BE2C (cell line): ENCODE results near the gene RPS21.

ENCODE experiments used
- DNase-seq: peaks from one replicate; pipeline ENCODE4 v3.0.0-alpha.2; 2020
- H3K27me3 ChIP-seq: fragments of 250-450 bp; sonication (Bioruptor Pico); 2 replicates; pipeline ENCODE4 v1.5.1; 2020; ENCODE audit warnings: mild to moderate bottlenecking
- H3K36me3 ChIP-seq: fragments of 250-450 bp; sonication (Bioruptor Pico); 2 replicates; pipeline ENCODE4 v1.5.1; 2020; ENCODE audit warnings: mild to moderate bottlenecking
- H3K4me1 ChIP-seq: fragments of 250-450 bp; sonication (Bioruptor Pico); 2 replicates; pipeline ENCODE4 v1.5.1; 2020
- H3K4me3 ChIP-seq: 2 replicates; pipeline ENCODE4 v1.5.1; 2011; ENCODE audit warnings: low read depth, low read length
- H3K9me3 ChIP-seq: fragments of 250-450 bp; sonication (Bioruptor Pico); 2 replicates; pipeline ENCODE4 v1.5.1; 2020
- TF ChIP-seq, protein P1 (sequence below): IDR thresholded peaks from 2 replicates; pipeline ENCODE4 v1.5.1; 2012; ENCODE audit warnings: mild to moderate bottlenecking, low read depth, low read length

The RPS21 gene

GRCh38 chr20:62415354-62416111, 28.6 kb downstream of the RPS21 start:
- H3K9me3 ChIP-seq = no peaks in the 10 kb centered on the region
- DNase-seq = no peak
- H3K27me3 ChIP-seq = no peaks in the 10 kb centered on the region
- H3K4me3 ChIP-seq = no peak overlapping the region
- TF ChIP-seq, protein P1, sequence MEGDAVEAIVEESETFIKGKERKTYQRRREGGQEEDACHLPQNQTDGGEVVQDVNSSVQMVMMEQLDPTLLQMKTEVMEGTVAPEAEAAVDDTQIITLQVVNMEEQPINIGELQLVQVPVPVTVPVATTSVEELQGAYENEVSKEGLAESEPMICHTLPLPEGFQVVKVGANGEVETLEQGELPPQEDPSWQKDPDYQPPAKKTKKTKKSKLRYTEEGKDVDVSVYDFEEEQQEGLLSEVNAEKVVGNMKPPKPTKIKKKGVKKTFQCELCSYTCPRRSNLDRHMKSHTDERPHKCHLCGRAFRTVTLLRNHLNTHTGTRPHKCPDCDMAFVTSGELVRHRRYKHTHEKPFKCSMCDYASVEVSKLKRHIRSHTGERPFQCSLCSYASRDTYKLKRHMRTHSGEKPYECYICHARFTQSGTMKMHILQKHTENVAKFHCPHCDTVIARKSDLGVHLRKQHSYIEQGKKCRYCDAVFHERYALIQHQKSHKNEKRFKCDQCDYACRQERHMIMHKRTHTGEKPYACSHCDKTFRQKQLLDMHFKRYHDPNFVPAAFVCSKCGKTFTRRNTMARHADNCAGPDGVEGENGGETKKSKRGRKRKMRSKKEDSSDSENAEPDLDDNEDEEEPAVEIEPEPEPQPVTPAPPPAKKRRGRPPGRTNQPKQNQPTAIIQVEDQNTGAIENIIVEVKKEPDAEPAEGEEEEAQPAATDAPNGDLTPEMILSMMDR = no peak
- H3K36me3 ChIP-seq = no peaks in the 10 kb centered on the region
- H3K4me1 ChIP-seq = peaks cover 2% of the 10 kb centered on the region

DNA sequence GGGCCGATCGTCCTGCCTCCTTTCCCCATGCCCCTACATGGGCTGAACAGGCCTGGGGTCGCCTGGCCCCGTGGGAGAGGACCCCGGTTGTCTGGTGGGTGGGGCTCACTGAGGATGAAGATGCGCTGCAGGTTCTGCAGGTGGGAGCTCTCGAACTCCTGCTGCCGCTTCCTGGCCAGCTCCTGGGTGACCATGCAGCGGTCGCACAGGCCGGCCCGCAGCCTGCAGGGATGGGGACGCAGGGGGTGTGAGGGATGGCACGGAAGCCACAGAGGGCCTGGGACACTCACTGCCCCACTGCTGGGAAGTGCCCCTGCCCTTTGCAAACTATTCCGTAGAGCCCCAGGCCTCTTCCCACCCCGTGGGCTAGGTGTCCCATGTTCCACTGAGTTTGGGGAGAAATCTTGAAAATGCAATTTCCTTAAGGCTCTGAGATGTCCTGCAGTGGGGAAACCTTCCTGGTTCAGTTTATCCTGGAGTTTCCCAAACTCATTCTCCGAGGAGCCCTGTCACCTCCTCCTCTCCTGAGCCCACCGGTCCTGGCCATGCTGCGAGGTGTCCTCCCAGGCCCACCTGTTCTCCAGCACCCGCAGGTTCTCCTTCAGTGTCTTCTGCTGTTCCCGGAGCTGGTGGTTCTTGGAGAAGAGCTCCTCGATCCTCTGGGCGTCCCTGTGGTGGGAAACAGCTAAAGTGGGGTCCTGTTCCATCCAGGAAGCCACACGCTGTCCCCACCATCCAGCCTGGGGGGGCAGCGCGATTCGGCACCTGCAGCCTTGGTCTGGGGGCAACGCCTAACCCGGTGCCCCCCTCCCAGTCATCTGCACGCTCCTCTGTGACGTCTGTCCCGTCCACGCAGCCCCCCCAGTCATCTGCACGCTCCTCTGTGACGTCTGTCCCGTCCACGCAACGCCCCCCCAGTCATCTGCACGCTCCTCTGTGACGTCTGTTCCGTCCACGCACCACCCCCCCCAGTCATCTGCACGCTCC, 30.0 kb downstream of the RPS21 start:
- Histone ChIP-seq H3K9me3 (no peaks in the 10 kb centered on the region), H3K27me3 (no peaks in the 10 kb centered on the region), H3K36me3 (no peaks in the 10 kb centered on the region), H3K4me1 (no peaks in the 10 kb centered on the region), H3K4me3 (no peak overlapping the region)
- no peak for DNase-seq
- TF ChIP-seq, protein P1 = no peak

DNA sequence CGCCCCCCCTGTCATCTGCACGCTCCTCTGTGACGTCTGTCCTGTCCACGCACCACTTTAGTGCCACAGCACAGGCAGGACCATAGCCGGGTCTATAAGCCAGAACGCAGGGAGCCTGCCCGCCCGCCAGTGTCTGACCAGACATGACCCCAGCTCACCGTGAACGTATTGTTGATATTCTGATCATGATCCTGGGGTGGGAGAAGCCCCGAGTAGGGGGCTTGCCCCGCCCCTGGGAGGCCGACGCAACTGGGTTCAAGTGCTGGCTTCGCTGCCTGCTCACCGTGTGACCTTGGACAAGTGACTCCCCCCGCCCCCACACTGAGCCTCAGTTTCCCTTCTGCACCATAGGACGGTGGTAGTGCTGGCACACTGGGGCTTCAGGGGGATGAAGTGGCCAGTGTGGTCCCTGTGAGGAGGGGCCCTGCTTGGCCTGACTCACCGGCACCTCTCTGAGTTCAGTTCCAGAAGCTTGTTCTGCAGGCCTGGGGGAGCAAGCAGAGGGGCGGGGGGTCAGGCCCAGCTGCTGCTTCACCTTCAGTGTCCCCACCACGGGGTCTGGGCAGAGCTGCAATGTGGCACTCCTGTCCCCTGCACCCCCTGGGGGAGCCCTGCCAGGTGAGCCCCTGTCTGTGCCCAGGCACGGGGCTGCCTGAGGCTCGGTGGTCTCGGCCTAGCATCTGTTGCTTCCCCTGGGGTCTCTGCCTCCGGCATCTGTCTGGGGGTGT, 31.2 kb downstream of the RPS21 start:
- no peaks in the 10 kb centered on the region for H3K27me3 ChIP-seq
- H3K4me3 ChIP-seq = no peak overlapping the region
- H3K4me1 ChIP-seq = no peaks in the 10 kb centered on the region
- TF ChIP-seq, protein P1 = no peak
- DNase-seq = no peak
- H3K36me3 ChIP-seq = no peaks in the 10 kb centered on the region
- H3K9me3 ChIP-seq = no peaks in the 10 kb centered on the region

- Histone ChIP-seq H3K4me1 (no peaks in the 10 kb centered on the region), H3K4me3 (no peak overlapping the region), H3K36me3 (no peaks in the 10 kb centered on the region), H3K27me3 (no peaks in the 10 kb centered on the region), H3K9me3 (no peaks in the 10 kb centered on the region)
- TF ChIP-seq, protein P1 = no peak
- DNase-seq = no peak
These were observed 32.0 kb downstream of the RPS21 start for GRCh38 chr20:62418709-62419487.

DNA sequence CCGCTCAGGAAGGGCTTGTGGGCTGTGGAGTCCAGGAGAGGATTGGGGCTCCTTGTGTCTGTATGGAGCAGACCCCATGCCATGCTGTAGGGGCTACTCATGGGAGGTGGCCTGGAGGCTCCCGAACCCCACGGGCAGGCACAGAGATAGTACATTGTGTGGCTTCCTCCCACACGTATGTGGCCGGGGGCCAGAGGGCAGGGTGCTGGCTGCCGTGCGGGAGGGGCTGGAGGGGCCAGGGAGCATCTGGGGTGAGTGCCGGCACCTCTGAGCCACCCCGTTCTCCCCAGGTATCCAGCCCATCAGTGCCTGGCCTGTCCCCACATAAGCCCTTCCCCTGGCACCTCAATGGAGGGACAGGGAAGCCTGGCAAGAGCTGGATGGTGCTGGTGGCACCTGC, 32.9 kb downstream of the RPS21 start:
- Histone ChIP-seq H3K36me3 (no peaks in the 10 kb centered on the region), H3K4me3 (no peak overlapping the region), H3K4me1 (no peaks in the 10 kb centered on the region), H3K27me3 (no peaks in the 10 kb centered on the region), H3K9me3 (no peaks in the 10 kb centered on the region)
- no peak for DNase-seq
- TF ChIP-seq, protein P1 = no peak
